ENCODE results near the gene MBLAC2. TPM values are rescaled to one million over a fixed set of nuclear protein-coding genes. Genes with fewer than 3 reads are reported as not detected.

The MBLAC2 gene
- total RNA-seq, 4 donors from 2014 or later = 3.0 to 5.3 (median 4.7) TPM

GRCh38 chr5:90479611-90480385 is 5.2 kb upstream of the MBLAC2 start:
- TF ChIP-seq, protein P1, sequence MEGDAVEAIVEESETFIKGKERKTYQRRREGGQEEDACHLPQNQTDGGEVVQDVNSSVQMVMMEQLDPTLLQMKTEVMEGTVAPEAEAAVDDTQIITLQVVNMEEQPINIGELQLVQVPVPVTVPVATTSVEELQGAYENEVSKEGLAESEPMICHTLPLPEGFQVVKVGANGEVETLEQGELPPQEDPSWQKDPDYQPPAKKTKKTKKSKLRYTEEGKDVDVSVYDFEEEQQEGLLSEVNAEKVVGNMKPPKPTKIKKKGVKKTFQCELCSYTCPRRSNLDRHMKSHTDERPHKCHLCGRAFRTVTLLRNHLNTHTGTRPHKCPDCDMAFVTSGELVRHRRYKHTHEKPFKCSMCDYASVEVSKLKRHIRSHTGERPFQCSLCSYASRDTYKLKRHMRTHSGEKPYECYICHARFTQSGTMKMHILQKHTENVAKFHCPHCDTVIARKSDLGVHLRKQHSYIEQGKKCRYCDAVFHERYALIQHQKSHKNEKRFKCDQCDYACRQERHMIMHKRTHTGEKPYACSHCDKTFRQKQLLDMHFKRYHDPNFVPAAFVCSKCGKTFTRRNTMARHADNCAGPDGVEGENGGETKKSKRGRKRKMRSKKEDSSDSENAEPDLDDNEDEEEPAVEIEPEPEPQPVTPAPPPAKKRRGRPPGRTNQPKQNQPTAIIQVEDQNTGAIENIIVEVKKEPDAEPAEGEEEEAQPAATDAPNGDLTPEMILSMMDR (IDR thresholded peaks at IDR 0.05; ENCODE audit: low read depth) = no peak

GRCh38 chr5:90477621-90478215 is 3.1 kb upstream of the MBLAC2 start:
- TF ChIP-seq, protein P1 (IDR thresholded peaks at IDR 0.05; ENCODE audit: low read depth) = no peak

GRCh38 chr5:90477073-90477472 is 2.5 kb upstream of the MBLAC2 start:
- TF ChIP-seq, protein P1 (IDR thresholded peaks at IDR 0.05; ENCODE audit: low read depth) = no peak

- TF ChIP-seq, protein P1 (IDR thresholded peaks at IDR 0.05; ENCODE audit: low read depth) = no peak
Measured at GRCh38 chr5:90476391-90476790, 1.8 kb upstream of the MBLAC2 start.

DNA sequence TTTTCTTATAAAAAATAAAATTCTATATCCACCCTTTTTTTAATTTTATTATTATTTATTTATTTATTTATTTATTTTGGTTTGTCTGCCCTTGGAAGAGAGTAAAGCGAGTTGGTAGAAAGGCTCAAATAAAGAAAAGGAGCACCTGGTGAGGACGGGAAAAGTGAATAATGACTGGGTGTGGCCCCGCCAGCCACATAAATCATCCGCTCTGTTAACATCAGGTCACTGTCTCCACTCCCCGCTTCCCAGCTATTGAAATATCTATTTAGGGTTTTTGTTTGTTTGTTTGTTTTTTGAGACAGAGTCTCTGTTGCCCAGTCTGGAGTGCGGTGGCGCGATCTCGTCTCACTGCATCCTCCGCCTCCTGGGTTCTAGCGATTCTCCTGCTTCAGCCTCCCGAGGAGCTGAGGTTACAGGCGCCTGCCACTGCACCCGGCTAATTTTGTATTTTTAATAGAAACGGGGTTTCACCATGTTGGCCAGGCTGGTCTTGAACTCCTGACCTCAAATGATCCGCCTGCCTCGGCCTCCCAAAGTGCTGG is 937 bp upstream of the MBLAC2 start:
- TF ChIP-seq, protein P1 (IDR thresholded peaks at IDR 0.05; ENCODE audit: low read depth) = no peak

DNA sequence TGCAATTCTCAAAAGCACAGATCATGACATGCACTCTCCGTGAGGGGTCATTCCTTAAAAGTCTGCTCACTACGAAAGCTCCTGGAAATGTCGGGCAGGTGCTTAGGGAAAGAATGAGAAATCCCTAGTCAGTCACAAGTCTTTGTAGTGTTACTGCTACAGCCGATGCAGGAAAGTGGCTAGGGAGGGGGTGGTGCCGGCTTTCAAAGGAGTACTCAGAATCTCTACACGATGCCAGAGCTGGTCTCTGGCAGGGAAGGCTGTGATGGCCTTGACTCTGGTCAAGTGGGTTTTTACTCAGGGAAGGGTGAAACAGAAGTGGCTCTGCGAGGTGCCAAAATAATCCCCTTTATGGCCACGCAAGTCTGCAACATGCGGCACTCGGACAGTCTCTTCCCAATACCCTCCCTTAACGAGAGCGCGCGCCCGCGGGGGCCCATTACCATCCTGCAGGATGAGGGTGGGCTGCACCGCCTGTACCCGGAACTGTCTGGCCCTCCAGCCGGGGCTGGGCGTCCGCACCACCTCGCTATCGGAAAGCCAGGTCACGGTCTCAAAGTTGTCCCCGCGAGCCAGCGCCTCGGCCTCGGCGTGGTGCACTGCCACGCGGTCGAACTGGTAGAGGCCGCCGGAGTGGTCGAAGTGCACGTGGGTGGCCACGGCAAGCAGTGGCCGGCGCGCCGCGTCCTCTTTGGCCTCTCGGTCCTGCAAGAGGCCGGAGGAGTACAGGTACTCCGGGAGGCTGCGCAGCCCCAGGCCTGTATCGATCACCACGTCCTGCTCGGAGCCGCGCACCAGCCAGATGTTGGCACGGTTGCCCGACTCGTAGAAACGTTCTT is 956 bp downstream of the MBLAC2 start:
- TF ChIP-seq, protein P1 (IDR thresholded peaks at IDR 0.05; ENCODE audit: low read depth) = no peak

All from subcutaneous adipose tissue (tissue), 4 donors.